Limb (tissue), 2 donors: ENCODE measurements around the gene SEC14L3.
A peak's percentile ranks its signal among the peaks of the same experiment; 100 is the strongest.

ENCODE experiments used
- DNase-seq, 2 donors: peaks; one replicate each; pipeline ENCODE4 v3.0.0-alpha.2; 2016; ENCODE audit errors: extremely low spot score in 2 of 2

Gene SEC14L3

GRCh38 chr22:30423301-30423958 is 48.4 kb downstream of the SEC14L3 start:
- DNase-seq, result no peak

DNA sequence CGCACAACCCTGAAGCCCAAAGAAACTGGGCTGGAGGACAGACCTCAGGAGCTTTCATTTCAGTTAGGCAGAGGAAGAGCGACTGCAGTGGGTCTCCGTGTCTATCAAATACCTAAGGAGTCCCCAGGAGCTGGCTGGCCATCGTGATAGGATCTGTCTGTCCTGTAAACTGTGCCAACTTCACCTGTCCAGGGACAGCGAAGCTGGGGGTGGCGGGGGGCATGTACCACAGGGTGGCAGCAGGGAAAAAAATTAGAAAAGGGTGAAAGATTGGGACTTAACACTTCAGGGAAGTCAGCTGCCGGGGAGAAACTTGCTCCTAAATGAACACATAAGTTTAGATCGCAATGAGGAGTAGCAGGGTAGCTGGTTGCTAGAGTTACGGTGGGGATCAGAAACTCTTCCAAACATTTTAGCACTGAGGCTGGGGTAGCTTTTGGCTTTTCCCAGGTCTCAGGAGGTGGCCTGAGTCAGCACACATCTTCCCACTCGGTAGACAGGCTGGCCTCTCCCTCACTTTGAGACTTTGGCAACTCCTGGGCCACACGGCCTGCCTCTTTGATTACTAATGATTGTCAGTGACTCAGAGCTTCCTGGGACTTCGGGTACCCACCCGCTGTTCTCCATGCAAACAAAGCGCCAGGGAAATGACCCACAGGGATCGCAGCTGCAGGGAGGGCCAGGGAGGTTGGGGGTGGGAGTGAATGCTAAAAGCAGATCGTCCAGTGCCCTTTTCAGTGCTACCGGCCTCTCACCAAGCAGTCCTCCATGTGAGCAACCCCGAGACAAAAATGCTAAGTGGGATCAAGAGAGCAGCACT is 49.1 kb downstream of the SEC14L3 start:
- DNase-seq, result peak in 1 of 2 donors; percentile 13

DNA sequence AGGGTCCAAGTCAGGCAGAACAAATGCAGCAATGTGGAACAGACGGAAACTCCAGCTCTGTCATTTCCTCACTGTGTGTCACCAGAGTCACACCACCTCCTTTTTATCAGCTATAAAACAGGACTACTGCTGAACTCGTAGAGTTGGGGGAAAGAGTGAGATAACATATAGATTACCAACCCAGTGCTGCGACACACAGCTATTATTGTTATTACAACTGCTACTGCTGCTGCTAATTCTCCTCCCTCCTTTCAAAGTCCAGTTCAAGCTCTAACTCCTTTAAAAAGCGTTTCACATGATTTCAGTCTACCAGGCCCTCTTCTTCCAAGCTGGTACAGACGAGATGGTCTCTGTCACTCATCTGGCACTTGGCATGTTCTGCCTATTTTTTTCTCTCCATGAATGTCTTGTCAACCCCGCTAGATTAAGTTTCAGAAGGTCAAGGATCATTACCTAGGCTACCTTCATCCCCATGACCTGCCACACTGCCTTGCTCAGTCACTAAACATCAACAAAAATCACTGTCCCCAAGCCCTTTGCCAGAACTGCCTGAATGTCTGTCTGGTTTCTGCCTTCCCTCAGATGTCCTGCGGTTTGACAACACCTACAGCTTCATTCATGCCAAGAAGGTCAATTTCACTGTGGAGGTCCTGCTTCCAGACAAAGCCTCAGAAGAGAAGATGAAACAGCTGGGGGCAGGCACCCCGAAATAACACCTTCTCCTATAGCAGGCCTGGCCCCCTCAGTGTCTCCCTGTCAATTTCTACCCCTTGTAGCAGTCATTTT is 49.9 kb downstream of the SEC14L3 start:
- no peak for DNase-seq

DNA sequence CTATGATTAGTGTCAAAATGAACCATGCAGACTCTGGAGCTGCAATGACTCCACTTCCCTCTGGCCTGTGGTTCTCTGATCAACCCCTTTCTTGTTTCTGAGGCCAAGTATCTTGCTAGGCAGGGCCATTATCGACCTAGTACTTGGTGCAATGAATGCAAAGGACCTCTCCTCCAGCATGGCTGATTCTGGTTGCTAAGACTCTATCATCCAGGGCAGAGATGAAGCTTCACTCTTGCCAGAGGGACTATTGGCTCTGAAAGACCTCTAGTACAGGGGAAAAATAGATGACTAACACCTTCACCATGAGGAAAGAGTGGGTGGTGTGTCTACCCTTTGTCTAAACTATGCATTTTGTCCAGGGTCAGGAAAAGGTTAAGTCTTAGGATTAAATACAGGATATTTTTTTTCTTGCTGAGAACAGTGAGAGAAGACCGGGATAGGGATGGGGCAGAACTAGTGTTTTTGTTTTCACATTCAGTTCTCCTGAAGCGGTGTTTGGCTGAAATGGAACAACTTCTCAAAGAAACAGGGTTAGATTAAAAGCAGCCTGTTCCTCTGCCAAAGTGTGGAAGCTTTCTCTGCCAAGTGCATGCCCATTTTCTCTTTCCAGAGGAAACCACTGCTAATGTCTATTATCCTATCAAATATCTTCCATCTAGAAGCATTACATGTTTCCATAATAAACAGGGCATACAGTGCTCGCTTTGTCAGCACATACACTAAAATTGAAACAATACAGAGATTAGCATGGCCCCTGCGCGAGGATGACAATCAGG is 51.3 kb downstream of the SEC14L3 start:
- no peak for DNase-seq

DNA sequence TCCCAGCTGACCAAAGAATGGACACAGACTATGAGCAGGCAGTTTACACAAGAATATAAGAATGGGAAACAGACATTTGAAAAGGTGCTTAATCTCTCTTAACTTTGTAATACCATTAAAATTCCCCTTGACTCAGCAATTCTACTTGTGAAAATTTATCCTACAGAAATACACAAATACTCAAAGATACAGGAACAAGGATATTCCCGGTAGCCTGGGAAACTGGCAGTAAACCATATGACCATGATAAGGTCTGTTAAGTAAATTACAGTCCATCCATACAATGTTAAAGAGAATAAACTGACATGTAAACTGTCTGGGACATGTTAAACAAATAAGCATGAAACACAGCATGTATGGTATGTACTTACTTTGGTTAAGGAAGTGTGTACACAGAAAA is 55.0 kb downstream of the SEC14L3 start:
- no peak for DNase-seq

- no peak for DNase-seq
Measured at GRCh38 chr22:30416403-30416802, 55.4 kb downstream of the SEC14L3 start.

DNA sequence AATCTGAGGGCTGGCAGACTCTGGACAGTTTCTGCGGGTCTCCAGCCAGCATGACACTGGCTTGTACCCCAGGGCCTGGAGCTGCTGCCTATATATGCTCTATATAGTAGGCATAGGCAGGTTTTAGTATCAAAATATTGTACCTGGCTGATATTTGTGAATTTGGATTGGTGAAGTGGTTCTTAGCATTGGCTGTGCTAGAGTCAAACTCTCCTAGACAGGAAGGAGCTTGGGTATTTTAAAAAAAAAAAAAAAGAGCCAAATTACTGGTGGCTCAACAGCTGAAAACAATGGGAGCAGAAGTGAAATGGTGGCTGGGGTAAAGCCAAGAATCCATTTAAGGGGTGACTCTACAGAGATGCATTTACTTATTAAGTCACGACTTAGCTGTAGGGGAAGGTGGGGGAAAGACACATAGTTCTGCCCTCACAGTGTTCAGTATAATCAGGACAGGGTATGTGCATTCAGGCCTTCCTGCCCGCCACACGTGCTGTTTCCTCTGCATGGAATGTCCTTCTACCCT is 57.2 kb downstream of the SEC14L3 start:
- no peak for DNase-seq

DNA sequence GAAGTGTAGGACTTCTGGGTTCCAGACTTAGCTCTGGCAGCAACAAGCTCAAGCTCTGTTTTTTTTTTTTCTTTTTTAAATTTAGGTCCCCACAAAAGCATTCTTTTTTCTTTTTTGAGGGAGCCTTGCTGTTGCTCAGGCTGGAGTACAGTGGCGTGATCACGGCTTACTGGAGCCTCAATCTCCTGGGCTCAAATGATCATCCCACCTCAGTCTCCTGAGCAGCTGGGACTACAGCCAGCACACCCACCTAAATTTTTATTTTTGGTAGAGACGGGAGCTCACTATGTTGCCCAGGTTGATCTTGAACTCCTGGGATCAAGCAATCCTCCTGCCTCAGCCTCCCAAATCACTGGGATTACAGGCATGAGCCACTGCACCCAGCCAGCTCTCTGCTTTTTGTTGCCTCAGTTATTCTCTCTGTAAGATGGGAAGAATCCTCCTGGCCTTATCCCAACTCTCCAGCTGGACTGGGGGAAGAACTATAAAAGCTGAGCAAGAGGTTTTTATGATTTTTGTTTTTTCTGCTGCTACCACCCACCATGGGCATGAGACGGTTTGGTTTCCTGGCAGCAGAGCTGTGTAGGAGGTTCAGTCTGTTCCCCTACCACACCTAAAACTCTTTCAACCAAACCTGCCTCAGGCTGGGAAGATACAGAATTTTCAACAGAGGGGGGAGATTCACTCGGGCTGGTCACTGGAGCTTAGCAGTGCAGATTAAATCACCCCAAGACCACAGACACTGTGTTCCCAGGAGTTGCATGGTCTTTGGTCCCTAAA is 57.9 kb downstream of the SEC14L3 start:
- no peak for DNase-seq

DNA sequence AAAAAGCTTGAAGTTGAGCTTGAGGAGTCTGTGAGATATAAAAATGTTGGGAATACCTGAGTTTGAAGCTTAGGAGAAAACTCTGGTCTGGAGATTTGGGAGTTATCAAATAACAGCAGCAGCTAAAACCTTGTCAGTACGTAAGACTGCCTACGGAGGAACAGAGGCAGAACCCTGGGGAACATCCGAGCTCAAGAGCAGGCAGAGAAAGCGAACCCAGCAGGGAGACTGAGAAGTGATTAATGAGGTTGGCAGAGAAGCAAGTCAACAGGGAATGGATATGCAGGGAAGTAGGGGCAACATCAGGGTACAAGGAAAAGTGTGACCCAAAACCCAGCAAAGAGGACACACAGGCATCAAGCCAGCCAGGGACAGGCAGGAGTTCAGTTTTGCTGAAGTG is 58.8 kb downstream of the SEC14L3 start:
- DNase-seq, result no peak

DNA sequence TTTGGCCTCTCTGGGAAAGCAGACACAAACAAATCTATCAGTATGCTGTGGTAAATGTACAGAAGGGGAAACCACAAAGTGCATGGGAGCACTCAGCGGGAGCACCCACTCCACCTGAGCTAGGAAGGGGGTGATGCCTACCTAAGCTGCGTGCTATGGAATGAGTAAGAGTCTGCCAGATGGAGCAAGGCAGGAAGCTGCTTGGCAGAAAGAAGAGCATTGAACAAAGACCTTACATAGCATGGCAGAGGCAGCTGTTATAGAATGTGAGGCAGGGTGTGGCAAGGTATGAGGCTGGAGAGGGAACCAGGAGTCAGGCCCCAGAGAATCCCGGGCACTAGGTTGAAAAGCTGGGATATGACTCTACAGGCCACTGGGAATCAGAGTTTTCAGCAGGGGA is 60.0 kb downstream of the SEC14L3 start:
- no peak for DNase-seq
